K562 (cell line): ENCODE results near the gene SPDEF. TPM values are rescaled to one million over a fixed set of nuclear protein-coding genes. Genes with fewer than 3 reads are reported as not detected.

Experiments used
- ATAC-seq: fragments of 200-7000 bp; cut with Tn5 transposase; 3 replicates; pipeline ENCODE4 v1.9.1; 2020; ENCODE audit warnings: moderate library complexity
- BruUV-seq: library from RNA; stranded (reverse); fragments of 400-500 nt; replicated peaks from 2 replicates; lab custom pipeline; 2021; lab: Mats Ljungman, UMichigan
- CTCF ChIA-PET: fragments of 300-600 bp; formaldehyde crosslinking; extraction: SDS; loops from one replicate; lab custom pipeline; 2021; ENCODE audit warnings: low intra/inter-chr PET ratio; lab: Yijun Ruan, JAX
- POLR2A ChIA-PET: fragments of 300-600, 350-650 bp; sonication (Branson Sonifier 250); formaldehyde crosslinking; extraction: SDS; loops from one replicate; lab custom pipeline; 2021; ENCODE audit warnings: antibody characterized with exemption, inconsistent platforms; lab: Yijun Ruan, JAX
- DNase-seq, 4 experiments: peaks; one replicate each; pipeline versions ENCODE4 v3.0.0 to v3.0.0-alpha.2; 2011 to 2018; ENCODE audit warnings: low spot score in 3 of 4, mixed read lengths in 3 of 4; ENCODE audit errors: extremely low read depth in 1 of 4
- FAIRE-seq: peaks from 2 replicates; lab custom pipeline; 2011; peaks lifted over from hg19 to GRCh38; lab: Jason Lieb, UNC
- H2AFZ ChIP-seq: 2 replicates; pipeline ENCODE4 v1.6.0; 2011; ENCODE audit warnings: low read depth, low read length, control low read depth, inconsistent platforms
- H3K27ac ChIP-seq: fragments of 200-600 bp; 3 replicates; pipeline ENCODE4 v1.8.0; 2011; ENCODE audit warnings: low read depth, mild to moderate bottlenecking, control low read depth, inconsistent platforms, low read length, moderate library complexity, mixed read lengths; ENCODE audit errors: extremely low read depth
- H3K27me3 ChIP-seq, 2 experiments: fragments of 300-600 bp in 1 of 2; 2 replicates in 1 of 2; 3 replicates in 1 of 2; pipeline versions ENCODE4 v1.6.0 to v1.8.0; 2011; ENCODE audit warnings: inconsistent platforms in 2 of 2, low read length in 2 of 2, mild to moderate bottlenecking in 1 of 2, mixed read lengths in 1 of 2, moderate library complexity in 1 of 2; ENCODE audit not compliant: control insufficient read depth in 2 of 2, insufficient read depth in 2 of 2
- H3K36me3 ChIP-seq: fragments of 300-600 bp; 3 replicates; pipeline ENCODE4 v1.8.0; 2011; ENCODE audit warnings: mild to moderate bottlenecking, low read length, inconsistent platforms; ENCODE audit not compliant: control insufficient read depth, insufficient read depth
- H3K4me1 ChIP-seq, 2 experiments: fragments of 200-600 bp in 1 of 2; replicated peaks in 1 of 2; 2 replicates in 1 of 2; 3 replicates in 1 of 2; pipeline versions ENCODE4 v1.5.1 to v1.8.0; 2011; ENCODE audit warnings: inconsistent platforms in 2 of 2, low read length in 2 of 2, mild to moderate bottlenecking in 1 of 2, mixed read lengths in 1 of 2, moderate library complexity in 1 of 2; ENCODE audit not compliant: control insufficient read depth in 2 of 2, insufficient read depth in 2 of 2
- H3K4me2 ChIP-seq: 2 replicates; pipeline ENCODE4 v1.6.1; 2011; ENCODE audit warnings: low read length, control low read depth, inconsistent platforms, mixed read lengths; ENCODE audit not compliant: insufficient read depth
- H3K4me3 ChIP-seq: fragments of 200-600 bp; sonication (generic), shearing (Covaris generic); 2 replicates; pipeline ENCODE4 v1.5.1; 2016; ENCODE audit warnings: control low read depth, inconsistent platforms
- H3K79me2 ChIP-seq: fragments of 200-600 bp; 3 replicates; pipeline ENCODE4 v1.8.0; 2011; ENCODE audit warnings: low read length, inconsistent platforms; ENCODE audit not compliant: control insufficient read depth, insufficient read depth
- H3K9ac ChIP-seq, 2 experiments: 2 replicates each; pipeline versions ENCODE4 v1.6.0 to v1.6.1; 2011; ENCODE audit warnings: low read depth in 2 of 2, low read length in 2 of 2, control low read depth in 1 of 2, inconsistent platforms in 1 of 2, mild to moderate bottlenecking in 1 of 2, mixed read lengths in 1 of 2; ENCODE audit not compliant: insufficient read depth in 1 of 2
- H3K9me1 ChIP-seq: one replicate; pipeline ENCODE4 v1.6.0; 2011; ENCODE audit warnings: inconsistent platforms, mild to moderate bottlenecking, low read length, moderate library complexity; ENCODE audit not compliant: control insufficient read depth, insufficient read depth
- H3K9me3 ChIP-seq: replicated peaks from 2 replicates; pipeline ENCODE4 v1.5.1; 2011; ENCODE audit warnings: low read depth, low read length, inconsistent platforms; ENCODE audit not compliant: control insufficient read depth, insufficient read depth
- H4K20me1 ChIP-seq: replicated peaks from 2 replicates; pipeline ENCODE4 v1.6.1; 2011; ENCODE audit warnings: low read length, inconsistent platforms, mixed read lengths; ENCODE audit not compliant: control insufficient read depth, insufficient read depth
- PCBP1 ChIP-seq: fragments of 200-400 bp; formaldehyde crosslinking; IDR thresholded peaks from 2 replicates; pipeline ENCODE4 v1.6.1; 2018; ENCODE audit warnings: mild to moderate bottlenecking, low read depth, low read length; ENCODE audit not compliant: poor library complexity, severe bottlenecking
- RFX1 ChIP-seq: fragments of 450-650 bp; IDR thresholded peaks from 2 replicates; pipeline ENCODE4 v1.6.1; 2016; ENCODE audit warnings: mild to moderate bottlenecking, moderate library complexity
- TEAD1 ChIP-seq, 2 experiments: fragments of 450-650 bp in 1 of 2; sonication (generic) in 1 of 2; formaldehyde crosslinking; IDR thresholded peaks; 2 replicates each; pipeline versions ENCODE4 v1.4.0 to v1.8.0; 2020 to 2022; ENCODE audit warnings: mild to moderate bottlenecking in 2 of 2, missing genetic modification reagents in 1 of 2
- ZNF197 ChIP-seq: fragments of 200-800 bp; sonication (Bioruptor generic); IDR thresholded peaks from 2 replicates; pipeline ENCODE4 v1.6.1; 2016; ENCODE audit warnings: low read depth, missing genetic modification characterization, missing compliant biosample characterization
- WGBS: fragments of 100-300 bp; shearing (Covaris generic); methylation state at CpG from one replicate; pipeline ENCODE4 v1.1.6; 2016; ENCODE audit warnings: low coverage, mixed read lengths; ENCODE audit not compliant: insufficient coverage; ENCODE audit errors: missing lambda C conversion rate; 5-methylcytosine and 5-hydroxymethylcytosine counted together
- in situ Hi-C: fragments of 300-500 bp; cut with MboI; formaldehyde crosslinking; loops from 4 replicates; pipeline ENCODE4 v1.15.0; 2018; ENCODE audit warnings: inconsistent platforms, mixed read lengths
- intact Hi-C: fragments of 100-400 bp; cut with micrococcal nuclease; formaldehyde crosslinking; loops from 2 replicates; pipeline ENCODE4 v1.14.2; 2022
- polyA plus RNA-seq, 8 experiments: library from polyadenylated mRNA; depleted of rRNA in 4 of 8; stranded (reverse) in 5 of 8; unstranded in 3 of 8; fragments of >200 nt; fragmentation: Nextera tagmentation in 2 of 8; fragmentation: Illumina TruSeq in 1 of 8; extraction: Ambion mirVana in 2 of 8; extraction: Trizol in 1 of 8; gene quantifications; 2 replicates each; pipeline versions ENCODE4 v1.2.1 to v1.2.3, GENCODE V29; 2011 to 2014; ENCODE audit warnings: inconsistent platforms in 1 of 8, missing spikeins in 1 of 8
- total RNA-seq, 7 experiments: library from RNA; depleted of rRNA in 6 of 7; stranded (reverse); fragments of >200 nt in 6 of 7; fragmentation: Illumina TruSeq in 2 of 7; extraction: Trizol in 2 of 7; gene quantifications; 2 replicates each; pipeline versions ENCODE4 v1.2.1 to v1.2.3, GENCODE V29; 2011 to 2021; ENCODE audit warnings: low replicate concordance in 1 of 7
- TF ChIP-seq, protein P1 (sequence below), 2 experiments: IDR thresholded peaks; 2 replicates each; pipeline ENCODE4 v1.6.1; 2011; ENCODE audit warnings: borderline replicate concordance in 1 of 2, control low read depth in 1 of 2, low read depth in 1 of 2, low read length in 1 of 2, mild to moderate bottlenecking in 1 of 2, mixed read lengths in 1 of 2, moderate library complexity in 1 of 2; ENCODE audit not compliant: insufficient read depth in 1 of 2, insufficient read length in 1 of 2, poor library complexity in 1 of 2, severe bottlenecking in 1 of 2; ENCODE audit errors: extremely low read depth in 1 of 2

Gene SPDEF
- total and polyA plus RNA-seq, 9 of the 15 experiments (the other 6 are each of a cell fraction or from before 2014, with no cell fraction given): 0.04 to 0.12 (median 0.11) TPM; not detected in 5

DNA sequence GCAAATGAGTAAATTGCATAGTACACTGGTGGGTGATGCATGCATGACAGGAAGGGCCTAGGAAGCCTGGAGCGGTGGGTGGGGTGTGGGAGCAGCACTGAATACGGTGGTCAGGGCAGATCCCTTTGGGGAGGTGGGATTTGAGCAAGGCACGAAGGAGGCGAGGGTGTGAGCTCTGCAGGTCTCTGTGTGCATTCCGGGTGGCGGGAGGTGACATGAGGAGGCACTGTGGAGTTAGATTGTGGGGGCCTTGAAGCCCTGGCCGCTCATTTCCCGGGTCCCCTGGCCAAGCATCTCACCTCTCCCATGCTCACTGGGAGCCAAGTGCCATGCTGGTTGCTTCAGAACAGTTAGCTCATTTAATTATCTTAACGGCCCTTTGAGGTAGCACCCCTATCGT, 6.2 kb upstream of the SPDEF start:
- POLR2A ChIA-PET: interaction anchor here (0.6 to 1.2 kb wide), 7 partner anchors 8 to 313 kb away, joined by 3 to 5 read pairs (median 3); no protein-coding TSS in a partner anchor
- Histone ChIP-seq H3K9me3 (peaks cover 8% of the 10 kb centered on the region), H3K36me3 (no peaks in the 10 kb centered on the region), H3K4me1 (peaks cover 46 to 73% of the 10 kb centered on the region in 2 experiments), H3K4me2 (peak overlapping the region; percentile 58), H3K9me1 (peaks cover 5% of the 10 kb centered on the region), H3K27ac (no peak overlapping the region; the same call in 2 of the 3 replicates), H3K9ac (no peak overlapping the region; a peak in 1 of 4 replicates), H3K79me2 (no peaks in the 10 kb centered on the region), H2AFZ (no peak overlapping the region), H4K20me1 (no peaks in the 10 kb centered on the region), H3K4me3 (no peak overlapping the region), H3K27me3 (no peaks in the 10 kb centered on the region)
- no TSS peak for BruUV-seq
- 27% methylated on average over 10 of the region's 10 CpGs for WGBS
- TF ChIP-seq TEAD1 (CRISPR knock-in tag; IDR thresholded peaks at IDR 0.05) (0 out of 4 replicates have a peak, but pooled peaks of 1 of the 2 experiments have one; percentile 9), RFX1 (no peak), ZNF197 (CRISPR knock-in tag) (peak; percentile 16; the same call in 1 of the 2 replicates), PCBP1 (no peak)
- TF ChIP-seq, protein P1, sequence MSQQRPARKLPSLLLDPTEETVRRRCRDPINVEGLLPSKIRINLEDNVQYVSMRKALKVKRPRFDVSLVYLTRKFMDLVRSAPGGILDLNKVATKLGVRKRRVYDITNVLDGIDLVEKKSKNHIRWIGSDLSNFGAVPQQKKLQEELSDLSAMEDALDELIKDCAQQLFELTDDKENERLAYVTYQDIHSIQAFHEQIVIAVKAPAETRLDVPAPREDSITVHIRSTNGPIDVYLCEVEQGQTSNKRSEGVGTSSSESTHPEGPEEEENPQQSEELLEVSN (IDR thresholded peaks at IDR 0.05; ENCODE audit: borderline replicate concordance in 1 of 2, extremely low read depth in 1 of 2, insufficient read depth in 1 of 2, insufficient read length in 1 of 2, low read depth in 1 of 2, low read length in 1 of 2, poor library complexity in 1 of 2, severe bottlenecking in 1 of 2): peak in 1 of 2 experiments; percentile 17
- CTCF ChIA-PET: no interaction called here
- DNase-seq (peak in 1 of 4 experiments; percentile 46), ATAC-seq (no peak), FAIRE-seq (no peak)
- intact Hi-C loops (no loop called here), in situ Hi-C loops (no loop called here)
